Measurements from ENCODE around the gene ABR. TPM values are rescaled to one million over a fixed set of nuclear protein-coding genes. Genes with fewer than 3 reads are reported as not detected.

The ABR gene
- total and polyA plus RNA-seq, 2 of the 8 experiments (the other 6 are each of a cell fraction or from before 2014, with no cell fraction given) = 44.8 to 47.2 TPM

DNA sequence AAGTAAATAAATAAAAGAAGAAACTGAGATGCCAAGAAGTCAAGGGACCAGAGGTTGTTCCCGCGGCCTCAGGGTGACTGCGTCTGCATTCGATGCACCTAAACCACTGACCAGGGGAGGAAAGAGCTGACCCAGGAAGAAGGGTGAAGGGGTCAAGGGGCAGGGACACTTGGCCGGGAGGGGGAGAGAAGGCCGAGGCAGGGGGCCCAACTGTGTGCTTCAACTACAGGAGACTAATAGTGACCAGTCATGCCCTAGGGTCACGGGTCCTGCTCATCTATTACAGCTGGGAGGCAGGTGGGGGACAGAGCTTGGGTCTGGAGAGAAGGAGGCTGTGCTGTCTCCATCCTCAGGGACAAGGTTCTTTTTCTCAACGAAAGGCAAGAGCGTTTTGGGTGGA is 138.0 kb downstream of the ABR start:
- H4K8ac ChIP-seq (ENCODE audit: extremely low read depth, insufficient read depth, low read length) = no peak overlapping the region
- no peak overlapping the region for H3K14ac ChIP-seq (ENCODE audit: insufficient read length)
- no peak overlapping the region for H3K23ac ChIP-seq (ENCODE audit: insufficient read length)
- no peaks in the 10 kb centered on the region; the same call in 1 of the 2 replicates for H3K79me1 ChIP-seq (ENCODE audit: low read depth, low read length)
- no peak overlapping the region for H2AFZ ChIP-seq (ENCODE audit: low read length)
- FAIRE-seq = no peak
- H2BK15ac ChIP-seq (ENCODE audit: low read length) = no peak overlapping the region
- H3K23me2 ChIP-seq (ENCODE audit: low read depth, low read length) = no peaks in the 10 kb centered on the region; the same call in 1 of the 2 replicates
- no peak overlapping the region for H2BK20ac ChIP-seq (ENCODE audit: low read length)
- WGBS, 2 experiments (ENCODE audit: extremely low coverage in 1 of 2, insufficient coverage in 1 of 2, insufficient read length in 1 of 2, insufficient replicate concordance in 2 of 2, low coverage in 1 of 2, low lambda C conversion rate in 2 of 2, missing lambda C conversion rate in 1 of 2) = 93% methylated on average over 7 of the region's 9 CpGs; no CpG with 5 or more reads in 1 of the 2 experiments
- H2AK5ac ChIP-seq (ENCODE audit: low read depth, low read length) = no peak overlapping the region
- TF ChIP-seq JUN (IDR thresholded peaks at IDR 0.05; ENCODE audit: low read depth, low read length) (no peak), TAF7 (optimal IDR thresholded peaks at IDR 0.05; ENCODE audit: borderline replicate concordance, low read depth, low read length) (no peak), TEAD4 (IDR thresholded peaks at IDR 0.05; ENCODE audit: low read depth, low read length) (no peak), EGR1 (IDR thresholded peaks at IDR 0.05; ENCODE audit: borderline replicate concordance, low read depth, low read length) (no peak), SUZ12 (IDR thresholded peaks at IDR 0.05; ENCODE audit: low read length) (no peak), CBX8 (IDR thresholded peaks at IDR 0.05; ENCODE audit: borderline replicate concordance, low read depth, low read length) (no peak), TAF1 (IDR thresholded peaks at IDR 0.05; ENCODE audit: low read depth, low read length) (no peak), RAD21 (IDR thresholded peaks at IDR 0.05 in 1 of 2, conservative IDR thresholded peaks at IDR 0.05 in 1 of 2; ENCODE audit: low read depth in 2 of 2, low read length in 2 of 2) (no peak), BACH1 (IDR thresholded peaks at IDR 0.05; ENCODE audit: low read length) (no peak), SIRT6 (IDR thresholded peaks at IDR 0.05; ENCODE audit: low read length) (no peak)
- TF ChIP-seq, protein P1, sequence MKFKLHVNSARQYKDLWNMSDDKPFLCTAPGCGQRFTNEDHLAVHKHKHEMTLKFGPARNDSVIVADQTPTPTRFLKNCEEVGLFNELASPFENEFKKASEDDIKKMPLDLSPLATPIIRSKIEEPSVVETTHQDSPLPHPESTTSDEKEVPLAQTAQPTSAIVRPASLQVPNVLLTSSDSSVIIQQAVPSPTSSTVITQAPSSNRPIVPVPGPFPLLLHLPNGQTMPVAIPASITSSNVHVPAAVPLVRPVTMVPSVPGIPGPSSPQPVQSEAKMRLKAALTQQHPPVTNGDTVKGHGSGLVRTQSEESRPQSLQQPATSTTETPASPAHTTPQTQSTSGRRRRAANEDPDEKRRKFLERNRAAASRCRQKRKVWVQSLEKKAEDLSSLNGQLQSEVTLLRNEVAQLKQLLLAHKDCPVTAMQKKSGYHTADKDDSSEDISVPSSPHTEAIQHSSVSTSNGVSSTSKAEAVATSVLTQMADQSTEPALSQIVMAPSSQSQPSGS (IDR thresholded peaks at IDR 0.05; ENCODE audit: low read length) = no peak
- DNase-seq (ENCODE audit: low read depth in 1 of 2, low spot score in 2 of 2) = no peak
- ChIA-PET POLR2A (ENCODE audit: partially characterized antibody) (no interaction called here), CTCF (ENCODE audit: partially characterized antibody) (interaction anchor here (1.0 to 3.1 kb wide), 2 partner anchors 14 to 342 kb away, joined by 3 to 28 read pairs; no protein-coding TSS in a partner anchor)
- no peak overlapping the region for H3K27ac ChIP-seq (ENCODE audit: low read depth, low read length)
- 0 out of 7 replicates have a peak, but pooled peaks cover 0 to 2% (median 0%) of the 10 kb centered on the region in 4 experiments for H3K27me3 ChIP-seq (replicated peaks in 1 of 4; ENCODE audit: control insufficient read depth in 3 of 4, extremely low read depth in 1 of 4, insufficient read depth in 3 of 4, low read length in 3 of 4)
- no peak overlapping the region for H2BK12ac ChIP-seq (ENCODE audit: low read depth, low read length)
- H3K36me3 ChIP-seq (ENCODE audit: control insufficient read depth in 2 of 4, insufficient read depth in 4 of 4, low read length in 3 of 4) = no peaks in the 10 kb centered on the region; a peak in 1 of 8 replicates
- H3K9me3 ChIP-seq (ENCODE audit: insufficient read depth in 2 of 2, low read depth in 1 of 2, low read length in 1 of 2) = no peaks in the 10 kb centered on the region
- H2BK5ac ChIP-seq (ENCODE audit: low read depth, low read length) = no peak overlapping the region
- H3K4ac ChIP-seq (replicated peaks; ENCODE audit: insufficient read length, low read depth, low read length) = no peak overlapping the region
- H4K5ac ChIP-seq (ENCODE audit: insufficient read length, low read depth, low read length) = no peak overlapping the region
- no peak overlapping the region for H3K56ac ChIP-seq (replicated peaks; ENCODE audit: insufficient read length, low read depth, low read length)
- peaks cover 0 to 3% of the 10 kb centered on the region in 2 experiments for H4K20me1 ChIP-seq (replicated peaks in 1 of 2; ENCODE audit: control insufficient read depth in 1 of 2, insufficient read depth in 2 of 2, low read length in 2 of 2)
- peaks cover 0 to 7% (median 6%) of the 10 kb centered on the region in 4 experiments; a peak in 5 of 7 replicates for H3K4me1 ChIP-seq (replicated peaks in 1 of 4; ENCODE audit: control insufficient read depth in 3 of 4, insufficient read depth in 4 of 4, low read length in 3 of 4)
- H3K4me2 ChIP-seq (ENCODE audit: insufficient read depth in 1 of 2, low read depth in 2 of 2, low read length in 2 of 2) = no peak overlapping the region
- no peak overlapping the region for H4K91ac ChIP-seq (replicated peaks; ENCODE audit: insufficient read length, low read length)
- H3K4me3 ChIP-seq (ENCODE audit: extremely low read depth in 1 of 4, insufficient read depth in 2 of 4, low read depth in 3 of 4, low read length in 4 of 4) = no peak overlapping the region
- H3K18ac ChIP-seq (ENCODE audit: extremely low read depth, low read length) = no peak overlapping the region
- no peaks in the 10 kb centered on the region for H3K79me2 ChIP-seq (ENCODE audit: control insufficient read depth in 1 of 2, insufficient read depth in 2 of 2, low read length in 2 of 2)
- no peak overlapping the region for H3K9ac ChIP-seq (replicated peaks in 1 of 4; ENCODE audit: extremely low read depth in 1 of 4, low read depth in 3 of 4, low read length in 3 of 4)
- no peak overlapping the region for H2BK120ac ChIP-seq (replicated peaks; ENCODE audit: low read depth, low read length)
